Mucosa of descending colon (tissue), 3 donors: ENCODE data around the gene QKI. TPM values are rescaled to one million over a fixed set of nuclear protein-coding genes. Genes with fewer than 3 reads are reported as not detected.

Experiments used
- ATAC-seq: fragments of 200-7000 bp; cut with Tn5 transposase; one replicate; pipeline ENCODE4 v1.9.1; 2020; ENCODE audit warnings: mild to moderate bottlenecking, moderate library complexity
- DNase-seq, 3 donors: peaks; one replicate each; pipeline ENCODE4 v3.0.0-alpha.2; 2020
- H3K36me3 ChIP-seq: fragments of 200-600 bp; one replicate; pipeline ENCODE4 v1.8.0; 2021; ENCODE audit warnings: low read depth, mild to moderate bottlenecking
- H3K4me1 ChIP-seq: fragments of 200-600 bp; one replicate; pipeline ENCODE4 v1.8.0; 2021; ENCODE audit warnings: low read depth, mild to moderate bottlenecking
- H3K4me3 ChIP-seq: fragments of 200-600 bp; one replicate; pipeline ENCODE4 v1.8.0; 2021; ENCODE audit warnings: mild to moderate bottlenecking
- H3K9me3 ChIP-seq: fragments of 200-600 bp; one replicate; pipeline ENCODE4 v1.8.0; 2021; ENCODE audit warnings: mild to moderate bottlenecking
- CTCF ChIP-seq: fragments of 200-600 bp; IDR thresholded peaks from one replicate; pipeline ENCODE4 v1.8.0; 2022; ENCODE audit warnings: antibody characterized with exemption, mild to moderate bottlenecking
- intact Hi-C, 2 donors: fragments of 100-400 bp; cut with DNase I in 1 of 2; cut with micrococcal nuclease in 1 of 2; formaldehyde crosslinking; loops; one replicate each; pipeline versions ENCODE4 v1.11.0 to v1.11.1; 2022; cut with DNase I, micrococcal nuclease
- total RNA-seq, 3 donors: library from RNA; stranded (reverse); fragmentation: NEBNext Ultra II Directional in 2 of 3; extraction: Animal tissue kit (Norgen Biotek cat#: 25700) in 2 of 3; gene quantifications; one replicate each; pipeline versions ENCODE4 v1.2.1 to v1.2.4, GENCODE V29; 2021 to 2023
- donor health status: DM: no; HTN: no; CAD: no; lungs with moderate emphysema.
- donor health status: DM: no; HTN: no; CAD: no.
- donor health status: DM: no; HTN: yes; CAD: no.

The QKI gene
- total RNA-seq, 3 donors from 2014 or later = 11.3 to 129 (median 35.8) TPM

GRCh38 chr6:163599136-163599535 is 184.6 kb downstream of the QKI start:
- no peak overlapping the region for H3K4me3 ChIP-seq
- no peaks in the 10 kb centered on the region for H3K9me3 ChIP-seq
- intact Hi-C loops = no loop called here
- ATAC-seq (no peak), DNase-seq (no peak)
- no peak for TF ChIP-seq CTCF
- no peaks in the 10 kb centered on the region for H3K4me1 ChIP-seq
- no peaks in the 10 kb centered on the region for H3K36me3 ChIP-seq

- ATAC-seq = no peak
- DNase-seq = no peak
- intact Hi-C loops = no loop called here
- Histone ChIP-seq H3K9me3 (no peaks in the 10 kb centered on the region), H3K36me3 (no peaks in the 10 kb centered on the region), H3K4me1 (no peaks in the 10 kb centered on the region), H3K4me3 (no peak overlapping the region)
- no peak for TF ChIP-seq CTCF
Observed at GRCh38 chr6:163599684-163600083, 185.2 kb downstream of the QKI start.

GRCh38 chr6:163600331-163600730 is 185.8 kb downstream of the QKI start:
- no peak for TF ChIP-seq CTCF
- Histone ChIP-seq H3K36me3 (no peaks in the 10 kb centered on the region), H3K9me3 (no peaks in the 10 kb centered on the region), H3K4me3 (no peak overlapping the region), H3K4me1 (no peaks in the 10 kb centered on the region)
- ATAC-seq (no peak), DNase-seq (no peak)
- intact Hi-C loops = no loop called here

GRCh38 chr6:163600781-163601180 is 186.3 kb downstream of the QKI start:
- TF ChIP-seq CTCF = no peak
- intact Hi-C loops = no loop called here
- H3K36me3 ChIP-seq = no peaks in the 10 kb centered on the region
- H3K4me3 ChIP-seq = no peak overlapping the region
- H3K4me1 ChIP-seq = no peaks in the 10 kb centered on the region
- DNase-seq (no peak), ATAC-seq (no peak)
- H3K9me3 ChIP-seq = no peaks in the 10 kb centered on the region

- Histone ChIP-seq H3K36me3 (no peaks in the 10 kb centered on the region), H3K4me3 (no peak overlapping the region), H3K9me3 (no peaks in the 10 kb centered on the region), H3K4me1 (no peaks in the 10 kb centered on the region)
- intact Hi-C loops = no loop called here
- ATAC-seq (no peak), DNase-seq (no peak)
- TF ChIP-seq CTCF = no peak
Observed at GRCh38 chr6:163602851-163603250, 188.3 kb downstream of the QKI start.

- Histone ChIP-seq H3K36me3 (no peaks in the 10 kb centered on the region), H3K4me1 (no peaks in the 10 kb centered on the region), H3K9me3 (no peaks in the 10 kb centered on the region), H3K4me3 (no peak overlapping the region)
- ATAC-seq (no peak), DNase-seq (no peak)
- no peak for TF ChIP-seq CTCF
- intact Hi-C loops = no loop called here
Observed at GRCh38 chr6:163603395-163603794, 188.9 kb downstream of the QKI start.
